Measurements from ENCODE around the gene LRRC3C.

The LRRC3C gene

GRCh38 chr17:39980351-39981206 lies 53.0 kb downstream of the LRRC3C start, which contains the start of gene PSMD3 (continued):
- TF ChIP-seq ZNF843 (tag by site-specific recombination; IDR thresholded peaks at IDR 0.05) (peak; percentile 71; the same call in 1 of the 2 replicates), KLF16 (tag by site-specific recombination; IDR thresholded peaks at IDR 0.05) (peak; percentile 87), ZBTB8A (tag by site-specific recombination; IDR thresholded peaks at IDR 0.05) (peak; percentile 77), ZNF600 (tag by site-specific recombination; IDR thresholded peaks at IDR 0.05) (peak; percentile 76), EGR2 (tag by site-specific recombination; IDR thresholded peaks at IDR 0.05; ENCODE audit: low read depth) (no peak), ZNF138 (tag by site-specific recombination; IDR thresholded peaks at IDR 0.05; ENCODE audit: borderline replicate concordance) (no peak), ZNF157 (tag by site-specific recombination; IDR thresholded peaks at IDR 0.05) (peak; percentile 34; the same call in 1 of the 2 replicates), ZNF837 (tag by site-specific recombination; IDR thresholded peaks at IDR 0.05) (no peak), ZNF792 (tag by site-specific recombination; IDR thresholded peaks at IDR 0.05) (no peak), ZNF133 (tag by site-specific recombination; IDR thresholded peaks at IDR 0.05) (0 out of 2 replicates have a peak, but pooled peaks have one; percentile 34), BCL11A (tag by site-specific recombination; IDR thresholded peaks at IDR 0.05; ENCODE audit: low read depth) (no peak), ZNF791 (tag by site-specific recombination; IDR thresholded peaks at IDR 0.05) (no peak), ZFP3 (tag by site-specific recombination; IDR thresholded peaks at IDR 0.05; ENCODE audit: low read depth) (no peak), ZNF701 (tag by site-specific recombination; IDR thresholded peaks at IDR 0.05) (0 out of 2 replicates have a peak, but pooled peaks have one; percentile 60), ZNF654 (tag by site-specific recombination; IDR thresholded peaks at IDR 0.05; ENCODE audit: low read depth) (peak; percentile 84), ELK4 (IDR thresholded peaks at IDR 0.05; ENCODE audit: borderline replicate concordance, low read depth, low read length) (no peak), PATZ1 (tag by site-specific recombination; IDR thresholded peaks at IDR 0.05) (peak; percentile 76; the same call in 1 of the 2 replicates), ZNF248 (tag by site-specific recombination; IDR thresholded peaks at IDR 0.05) (no peak), ZNF311 (tag by site-specific recombination; IDR thresholded peaks at IDR 0.05; ENCODE audit: borderline replicate concordance) (no peak), ZNF768 (tag by site-specific recombination; IDR thresholded peaks at IDR 0.05) (no peak), ZNF211 (tag by site-specific recombination; IDR thresholded peaks at IDR 0.05; ENCODE audit: low read depth) (no peak), ZBTB21 (tag by site-specific recombination; IDR thresholded peaks at IDR 0.05) (peak; percentile 88), ZSCAN16 (tag by site-specific recombination; IDR thresholded peaks at IDR 0.05) (peak; percentile 72; the same call in 1 of the 2 replicates), ZNF341 (tag by site-specific recombination; IDR thresholded peaks at IDR 0.05; ENCODE audit: low read depth) (peak; percentile 51; the same call in 1 of the 2 replicates), ZNF2 (tag by site-specific recombination; IDR thresholded peaks at IDR 0.05) (peak; percentile 96)
- TF ChIP-seq, protein P1, sequence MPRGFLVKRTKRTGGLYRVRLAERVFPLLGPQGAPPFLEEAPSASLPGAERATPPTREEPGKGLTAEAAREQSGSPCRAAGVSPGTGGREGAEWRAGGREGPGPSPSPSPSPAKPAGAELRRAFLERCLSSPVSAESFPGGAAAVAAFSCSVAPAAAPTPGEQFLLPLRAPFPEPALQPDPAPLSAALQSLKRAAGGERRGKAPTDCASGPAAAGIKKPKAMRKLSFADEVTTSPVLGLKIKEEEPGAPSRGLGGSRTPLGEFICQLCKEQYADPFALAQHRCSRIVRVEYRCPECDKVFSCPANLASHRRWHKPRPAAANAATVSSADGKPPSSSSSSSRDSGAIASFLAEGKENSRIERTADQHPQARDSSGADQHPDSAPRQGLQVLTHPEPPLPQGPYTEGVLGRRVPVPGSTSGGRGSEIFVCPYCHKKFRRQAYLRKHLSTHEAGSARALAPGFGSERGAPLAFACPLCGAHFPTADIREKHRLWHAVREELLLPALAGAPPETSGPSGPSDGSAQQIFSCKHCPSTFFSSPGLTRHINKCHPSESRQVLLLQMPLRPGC (tag by site-specific recombination; IDR thresholded peaks at IDR 0.05) = peak; percentile 70; the same call in 1 of the 2 replicates
- TF ChIP-seq, protein P2, sequence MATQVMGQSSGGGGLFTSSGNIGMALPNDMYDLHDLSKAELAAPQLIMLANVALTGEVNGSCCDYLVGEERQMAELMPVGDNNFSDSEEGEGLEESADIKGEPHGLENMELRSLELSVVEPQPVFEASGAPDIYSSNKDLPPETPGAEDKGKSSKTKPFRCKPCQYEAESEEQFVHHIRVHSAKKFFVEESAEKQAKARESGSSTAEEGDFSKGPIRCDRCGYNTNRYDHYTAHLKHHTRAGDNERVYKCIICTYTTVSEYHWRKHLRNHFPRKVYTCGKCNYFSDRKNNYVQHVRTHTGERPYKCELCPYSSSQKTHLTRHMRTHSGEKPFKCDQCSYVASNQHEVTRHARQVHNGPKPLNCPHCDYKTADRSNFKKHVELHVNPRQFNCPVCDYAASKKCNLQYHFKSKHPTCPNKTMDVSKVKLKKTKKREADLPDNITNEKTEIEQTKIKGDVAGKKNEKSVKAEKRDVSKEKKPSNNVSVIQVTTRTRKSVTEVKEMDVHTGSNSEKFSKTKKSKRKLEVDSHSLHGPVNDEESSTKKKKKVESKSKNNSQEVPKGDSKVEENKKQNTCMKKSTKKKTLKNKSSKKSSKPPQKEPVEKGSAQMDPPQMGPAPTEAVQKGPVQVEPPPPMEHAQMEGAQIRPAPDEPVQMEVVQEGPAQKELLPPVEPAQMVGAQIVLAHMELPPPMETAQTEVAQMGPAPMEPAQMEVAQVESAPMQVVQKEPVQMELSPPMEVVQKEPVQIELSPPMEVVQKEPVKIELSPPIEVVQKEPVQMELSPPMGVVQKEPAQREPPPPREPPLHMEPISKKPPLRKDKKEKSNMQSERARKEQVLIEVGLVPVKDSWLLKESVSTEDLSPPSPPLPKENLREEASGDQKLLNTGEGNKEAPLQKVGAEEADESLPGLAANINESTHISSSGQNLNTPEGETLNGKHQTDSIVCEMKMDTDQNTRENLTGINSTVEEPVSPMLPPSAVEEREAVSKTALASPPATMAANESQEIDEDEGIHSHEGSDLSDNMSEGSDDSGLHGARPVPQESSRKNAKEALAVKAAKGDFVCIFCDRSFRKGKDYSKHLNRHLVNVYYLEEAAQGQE (tag by site-specific recombination; IDR thresholded peaks at IDR 0.05) = peak; percentile 65
